ENCODE results near the gene DHRS7B. TPM values are rescaled to one million over a fixed set of nuclear protein-coding genes. Genes with fewer than 3 reads are reported as not detected.

DHRS7B gene
- total and polyA plus RNA-seq, 9 of the 15 experiments (the other 6 are each of a cell fraction or from before 2014, with no cell fraction given) = 8.0 to 30.7 (median 14.8) TPM

GRCh38 chr17:21214777-21215541, 88.2 kb downstream of the DHRS7B start (continued):
- TF ChIP-seq ILF3 (IDR thresholded peaks at IDR 0.05; ENCODE audit: borderline replicate concordance) (no peak), RHOXF2B (CRISPR knock-in tag; conservative IDR thresholded peaks at IDR 0.05) (no peak), RB1 (IDR thresholded peaks at IDR 0.05; ENCODE audit: low read depth) (no peak), SRSF1 (IDR thresholded peaks at IDR 0.05; ENCODE audit: low read depth, low read length) (no peak), ZFX (CRISPR knock-in tag; IDR thresholded peaks at IDR 0.05) (peak; percentile 26), NKRF (IDR thresholded peaks at IDR 0.05; ENCODE audit: borderline replicate concordance) (no peak), ZNF431 (CRISPR knock-in tag; IDR thresholded peaks at IDR 0.05) (no peak)

- ChIA-PET CTCF (ENCODE audit: low intra/inter-chr PET ratio) (no interaction called here), POLR2A (interaction anchor here (1.1 to 1.4 kb wide), 2 partner anchors 9 to 22 kb away, joined by 4 to 5 read pairs; no protein-coding TSS in a partner anchor)
- peak overlapping the region; percentile 46 to 59 for H3K9ac ChIP-seq (ENCODE audit: insufficient read depth in 1 of 2, low read depth in 2 of 2, low read length in 2 of 2)
- H3K27me3 ChIP-seq (ENCODE audit: control insufficient read depth in 2 of 2, insufficient read depth in 2 of 2, low read length in 2 of 2) = no peaks in the 10 kb centered on the region
- H3K4me1 ChIP-seq (replicated peaks in 1 of 2; ENCODE audit: control insufficient read depth in 2 of 2, insufficient read depth in 2 of 2, low read length in 2 of 2) = peaks cover 20 to 31% of the 10 kb centered on the region in 2 experiments; a peak in 4 of 5 replicates
- peak overlapping the region; percentile 94 for H3K4me2 ChIP-seq (ENCODE audit: insufficient read depth, low read length)
- DNase-seq (ENCODE audit: extremely low read depth in 1 of 4, low spot score in 3 of 4) (peak in 2 of 4 experiments; percentile 39 to 62), FAIRE-seq (peak; percentile 86), ATAC-seq (peak; percentile 8; the same call in 2 of the 3 replicates)
- peaks cover 3% of the 10 kb centered on the region; the same call in 1 of the 2 replicates for H4K20me1 ChIP-seq (replicated peaks; ENCODE audit: control insufficient read depth, insufficient read depth, low read length)
- H2AFZ ChIP-seq (ENCODE audit: low read depth, low read length) = peak overlapping the region; percentile 45; the same call in 1 of the 2 replicates
- peak overlapping the region; percentile 98 for H3K27ac ChIP-seq (ENCODE audit: extremely low read depth, low read depth, low read length)
- no TSS peak for BruUV-seq (replicated peaks)
- peak overlapping the region; percentile 96; the same call in 1 of the 2 replicates for H3K4me3 ChIP-seq
- intact Hi-C loops (cut with micrococcal nuclease) = loop anchor here (5.0 kb wide), 1 partner anchor 89 kb away; the partner anchor contains the start of gene DHRS7B
- no peaks in the 10 kb centered on the region for H3K9me1 ChIP-seq (ENCODE audit: control insufficient read depth, insufficient read depth, low read length)
- 7% methylated on average over 5 of the region's 6 CpGs for WGBS (ENCODE audit: insufficient coverage, low coverage, missing lambda C conversion rate)
- H3K9me3 ChIP-seq (replicated peaks; ENCODE audit: control insufficient read depth, insufficient read depth, low read depth, low read length) = no peaks in the 10 kb centered on the region
- in situ Hi-C loops (cut with MboI) = no loop called here
- peaks cover 41% of the 10 kb centered on the region for H3K36me3 ChIP-seq (ENCODE audit: control insufficient read depth, insufficient read depth, low read length)
- H3K79me2 ChIP-seq (ENCODE audit: control insufficient read depth, insufficient read depth, low read length) = peaks cover 76% of the 10 kb centered on the region
- no peak for TF ChIP-seq PHB (CRISPR knock-in tag; IDR thresholded peaks at IDR 0.05)
- TF ChIP-seq FOSL1 (tag; conservative IDR thresholded peaks at IDR 0.05) = peak; percentile 45; the same call in 1 of the 2 replicates
- no peak for TF ChIP-seq PML (IDR thresholded peaks at IDR 0.05; ENCODE audit: low read length)
- peak; percentile 63 for TF ChIP-seq ATF3 (IDR thresholded peaks at IDR 0.05)
- TF ChIP-seq ATF3 (CRISPR knock-in tag; conservative IDR thresholded peaks at IDR 0.05) = no peak
- peak; percentile 40; the same call in 1 of the 2 replicates for TF ChIP-seq JUN (IDR thresholded peaks at IDR 0.05; ENCODE audit: borderline replicate concordance, low read depth, low read length)
- TF ChIP-seq JUN (CRISPR knock-in tag; IDR thresholded peaks at IDR 0.05; ENCODE audit: borderline replicate concordance) = no peak
- TF ChIP-seq MYC (IDR thresholded peaks at IDR 0.05; ENCODE audit: low read depth, low read length) = 0 out of 2 replicates have a peak, but pooled peaks have one; percentile 10
- TF ChIP-seq MYC (CRISPR knock-in tag; IDR thresholded peaks at IDR 0.05; ENCODE audit: borderline replicate concordance, low read depth) = no peak
- no peak for TF ChIP-seq TEAD1 (CRISPR knock-in tag; IDR thresholded peaks at IDR 0.05)
- no peak for TF ChIP-seq HNRNPLL (IDR thresholded peaks at IDR 0.05; ENCODE audit: low read depth, low read length, poor library complexity, severe bottlenecking)
Observed at GRCh38 chr17:21215935-21216334, 89.2 kb downstream of the DHRS7B start.
